CD14-positive monocyte (primary cell): ENCODE measurements around the gene DCC. TPM values are rescaled to one million over a fixed set of nuclear protein-coding genes. Genes with fewer than 3 reads are reported as not detected.

Experiments
- DNase-seq, 3 donors: peaks; one replicate each; pipeline ENCODE4 v3.0.0-alpha.2; 2011 to 2022
- H2AFZ ChIP-seq: 2 replicates; pipeline ENCODE4 v1.6.0; 2012; ENCODE audit warnings: mild to moderate bottlenecking, low read depth, low read length, inconsistent platforms; ENCODE audit not compliant: insufficient read depth, poor library complexity, severe bottlenecking
- H3K27ac ChIP-seq, 2 donors: 1 replicate in 1 of 2; 2 replicates in 1 of 2; pipeline ENCODE4 v1.5.1; 2012 to 2013; ENCODE audit warnings: low read length in 2 of 2, control low read depth in 1 of 2, inconsistent platforms in 1 of 2, low read depth in 1 of 2, mild to moderate bottlenecking in 1 of 2
- H3K27me3 ChIP-seq, 2 donors: one replicate each; pipeline versions ENCODE4 v1.6.0 to v1.6.1; 2011 to 2013; ENCODE audit warnings: low read length in 2 of 2; ENCODE audit not compliant: control insufficient read depth in 2 of 2, insufficient read depth in 2 of 2
- H3K36me3 ChIP-seq, 2 donors: replicated peaks in 1 of 2; 1 replicate in 1 of 2; 2 replicates in 1 of 2; pipeline versions ENCODE4 v1.5.1 to v1.6.1; 2012 to 2013; ENCODE audit warnings: low read length in 2 of 2, control low read depth in 1 of 2, inconsistent platforms in 1 of 2, mild to moderate bottlenecking in 1 of 2; ENCODE audit not compliant: insufficient read depth in 2 of 2, control insufficient read depth in 1 of 2
- H3K4me1 ChIP-seq, 2 donors: 1 replicate in 1 of 2; 2 replicates in 1 of 2; pipeline versions ENCODE4 v1.5.1 to v1.6.1; 2012 to 2013; ENCODE audit warnings: low read length in 2 of 2, control low read depth in 1 of 2, inconsistent platforms in 1 of 2, mild to moderate bottlenecking in 1 of 2, moderate library complexity in 1 of 2; ENCODE audit not compliant: insufficient read depth in 2 of 2, control insufficient read depth in 1 of 2
- H3K4me2 ChIP-seq: replicated peaks from 2 replicates; pipeline ENCODE3; 2012; ENCODE audit warnings: low read length, moderate library complexity, mild to moderate bottlenecking; ENCODE audit not compliant: poor library complexity, severe bottlenecking; ENCODE audit errors: extremely low read depth
- H3K4me3 ChIP-seq, 3 experiments: fragments of 200-600 bp in 1 of 3; sonication (generic) in 1 of 3; replicated peaks in 1 of 3; 1 replicate in 2 of 3; 2 replicates in 1 of 3; pipeline ENCODE4 v1.5.1; 2011 to 2013; ENCODE audit warnings: low read length in 3 of 3, mild to moderate bottlenecking in 3 of 3, control low read depth in 2 of 3, low read depth in 2 of 3, inconsistent platforms in 1 of 3, moderate library complexity in 1 of 3
- H3K79me2 ChIP-seq: 2 replicates; pipeline ENCODE4 v1.6.0; 2012; ENCODE audit warnings: mild to moderate bottlenecking, control low read depth, inconsistent platforms, low read length, moderate library complexity; ENCODE audit not compliant: insufficient read depth
- H3K9ac ChIP-seq: 2 replicates; pipeline ENCODE4 v1.6.0; 2017; ENCODE audit warnings: low read length, mild to moderate bottlenecking; ENCODE audit not compliant: insufficient read depth, poor library complexity, severe bottlenecking
- H3K9me3 ChIP-seq, 2 donors: replicated peaks in 1 of 2; 1 replicate in 1 of 2; 2 replicates in 1 of 2; pipeline versions ENCODE4 v1.5.1 to v1.6.1; 2012 to 2013; ENCODE audit warnings: low read length in 2 of 2, control low read depth in 1 of 2; ENCODE audit not compliant: control insufficient read depth in 1 of 2, insufficient read depth in 1 of 2
- H4K20me1 ChIP-seq: 2 replicates; pipeline ENCODE4 v1.6.0; 2012; ENCODE audit warnings: mild to moderate bottlenecking, low read length, control low read depth, moderate library complexity; ENCODE audit not compliant: insufficient read depth
- H3K27ac Mint-ChIP-seq, 7 donors: one replicate each; pipeline ENCODE4 v1.8.0; 2020; ENCODE audit warnings: mild to moderate bottlenecking in 7 of 7, mixed read lengths in 7 of 7, moderate library complexity in 6 of 7, inconsistent platforms in 2 of 7
- H3K27me3 Mint-ChIP-seq, 3 donors: one replicate each; pipeline ENCODE4 v1.8.0; 2021 to 2022; ENCODE audit warnings: low read depth in 3 of 3, mild to moderate bottlenecking in 3 of 3, mixed read lengths in 3 of 3, moderate library complexity in 3 of 3, inconsistent platforms in 1 of 3
- H3K36me3 Mint-ChIP-seq, 2 donors: one replicate each; pipeline ENCODE4 v1.8.0; 2020; ENCODE audit warnings: mixed read lengths in 2 of 2, inconsistent platforms in 1 of 2, mild to moderate bottlenecking in 1 of 2
- H3K4me1 Mint-ChIP-seq: one replicate; pipeline ENCODE4 v1.8.0; 2020; ENCODE audit warnings: mild to moderate bottlenecking, mixed read lengths
- H3K4me3 Mint-ChIP-seq, 2 donors: one replicate each; pipeline ENCODE4 v1.8.0; 2020; ENCODE audit warnings: mild to moderate bottlenecking in 2 of 2, mixed read lengths in 2 of 2, moderate library complexity in 1 of 2
- H3K9me3 Mint-ChIP-seq, 7 donors: one replicate each; pipeline ENCODE4 v1.8.0; 2020 to 2022; ENCODE audit warnings: mixed read lengths in 7 of 7, mild to moderate bottlenecking in 6 of 7, moderate library complexity in 6 of 7, inconsistent platforms in 2 of 7
- WGBS: methylation state at CpG from one replicate; pipeline ENCODE4 v1.1.5; 2013; ENCODE audit warnings: missing lambda C conversion rate; ENCODE audit not compliant: insufficient coverage; 5-methylcytosine and 5-hydroxymethylcytosine counted together
- intact Hi-C, 2 donors: fragments of 100-400 bp; cut with micrococcal nuclease; formaldehyde crosslinking; loops; one replicate each; pipeline versions ENCODE4 v1.15.0 to v1.15.1; 2023
- polyA plus RNA-seq, 3 donors: library from polyadenylated mRNA; depleted of rRNA in 1 of 3; unstranded in 2 of 3; stranded (reverse) in 1 of 3; fragments of 300-500 nt in 2 of 3; fragments of >200 nt in 1 of 3; fragmentation: Illumina TruSeq in 2 of 3; gene quantifications; 1 replicate in 2 of 3; 2 replicates in 1 of 3; pipeline ENCODE4 v1.2.3, GENCODE V29; 2012 to 2021
- TF ChIP-seq, protein P1 (sequence below): fragments of 200-600 bp; IDR thresholded peaks from one replicate; pipeline ENCODE4 v1.8.0; 2022; ENCODE audit warnings: antibody characterized with exemption, mild to moderate bottlenecking

Gene DCC
- polyA plus RNA-seq, 3 donors, result not detected

DNA sequence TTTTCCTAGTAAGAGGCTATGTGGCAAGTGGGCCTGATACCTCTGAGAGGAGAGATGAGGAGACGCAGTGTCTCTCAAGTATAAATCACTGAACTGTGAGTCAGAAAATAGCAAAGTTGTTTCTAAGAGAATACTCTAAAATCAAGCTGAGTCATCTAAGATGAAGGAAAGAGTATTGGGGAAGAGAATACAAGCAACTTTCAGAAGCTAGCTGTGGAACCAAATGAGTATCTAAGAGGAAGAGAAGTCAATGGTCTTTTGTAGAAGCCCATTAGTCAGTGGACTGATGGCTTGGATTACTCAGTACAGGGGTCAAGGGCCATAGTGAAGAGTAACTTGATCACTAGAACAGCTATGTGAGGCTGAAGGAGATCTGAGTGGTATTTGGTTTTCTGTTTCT is 2.7 kb upstream of the DCC start:
- H3K27me3 ChIP-seq, result peaks cover 9 to 34% of the 10 kb centered on the region in 2 donors
- no peaks in the 10 kb centered on the region for H4K20me1 ChIP-seq
- H3K9me3 ChIP-seq, result peaks cover 0 to 25% of the 10 kb centered on the region in 2 donors
- Mint-ChIP-seq H3K27ac (no peak overlapping the region), H3K4me3 (no peak overlapping the region), H3K27me3 (peaks cover 0 to 33% (median 3%) of the 10 kb centered on the region in 3 donors), H3K4me1 (no peaks in the 10 kb centered on the region), H3K9me3 (peaks cover 0 to 16% (median 10%) of the 10 kb centered on the region in 7 donors), H3K36me3 (no peaks in the 10 kb centered on the region)
- H2AFZ ChIP-seq, result no peak overlapping the region
- no peak overlapping the region for H3K4me3 ChIP-seq
- H3K36me3 ChIP-seq, result no peaks in the 10 kb centered on the region
- intact Hi-C loops, result no loop called here
- 100% methylated on average over 1 of the region's 1 CpG for WGBS
- no peak for DNase-seq
- no peaks in the 10 kb centered on the region for H3K4me1 ChIP-seq
- no peak overlapping the region for H3K9ac ChIP-seq
- H3K79me2 ChIP-seq, result no peaks in the 10 kb centered on the region
- no peak overlapping the region for H3K27ac ChIP-seq
- no peak overlapping the region for H3K4me2 ChIP-seq
- TF ChIP-seq, protein P1, sequence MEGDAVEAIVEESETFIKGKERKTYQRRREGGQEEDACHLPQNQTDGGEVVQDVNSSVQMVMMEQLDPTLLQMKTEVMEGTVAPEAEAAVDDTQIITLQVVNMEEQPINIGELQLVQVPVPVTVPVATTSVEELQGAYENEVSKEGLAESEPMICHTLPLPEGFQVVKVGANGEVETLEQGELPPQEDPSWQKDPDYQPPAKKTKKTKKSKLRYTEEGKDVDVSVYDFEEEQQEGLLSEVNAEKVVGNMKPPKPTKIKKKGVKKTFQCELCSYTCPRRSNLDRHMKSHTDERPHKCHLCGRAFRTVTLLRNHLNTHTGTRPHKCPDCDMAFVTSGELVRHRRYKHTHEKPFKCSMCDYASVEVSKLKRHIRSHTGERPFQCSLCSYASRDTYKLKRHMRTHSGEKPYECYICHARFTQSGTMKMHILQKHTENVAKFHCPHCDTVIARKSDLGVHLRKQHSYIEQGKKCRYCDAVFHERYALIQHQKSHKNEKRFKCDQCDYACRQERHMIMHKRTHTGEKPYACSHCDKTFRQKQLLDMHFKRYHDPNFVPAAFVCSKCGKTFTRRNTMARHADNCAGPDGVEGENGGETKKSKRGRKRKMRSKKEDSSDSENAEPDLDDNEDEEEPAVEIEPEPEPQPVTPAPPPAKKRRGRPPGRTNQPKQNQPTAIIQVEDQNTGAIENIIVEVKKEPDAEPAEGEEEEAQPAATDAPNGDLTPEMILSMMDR, result no peak

DNA sequence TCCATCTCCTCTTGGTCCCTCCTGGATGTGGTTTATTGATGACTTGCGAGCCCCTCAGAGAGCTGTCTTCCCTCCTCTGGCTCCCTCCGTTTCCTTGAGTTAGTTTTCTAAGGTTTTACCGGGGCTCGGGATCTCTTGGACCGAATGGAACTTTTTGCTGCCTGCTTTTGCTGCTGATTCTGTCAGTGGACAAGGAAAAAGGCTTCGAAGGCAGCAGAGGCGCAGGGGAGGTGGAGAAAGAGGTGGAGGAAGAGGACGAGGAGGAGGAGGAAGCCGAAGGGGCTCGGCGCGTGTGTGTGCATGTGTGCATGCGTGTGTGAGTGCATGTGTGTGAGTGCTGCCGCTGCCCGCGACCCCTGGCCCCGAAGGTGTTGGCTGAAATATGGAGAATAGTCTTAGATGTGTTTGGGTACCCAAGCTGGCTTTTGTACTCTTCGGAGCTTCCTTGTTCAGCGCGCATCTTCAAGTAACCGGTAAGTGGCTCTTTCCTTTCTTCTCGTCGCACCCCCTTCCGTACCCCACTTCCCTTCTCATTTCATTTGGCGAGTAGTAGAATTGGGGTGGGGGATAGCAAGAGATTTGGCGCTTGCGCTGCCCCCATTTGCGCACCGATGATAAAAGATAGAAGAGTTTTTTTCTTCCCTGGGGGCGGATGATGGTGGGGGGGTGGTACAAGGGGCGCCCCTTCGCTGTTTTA is 557 bp downstream of the DCC start:
- Histone ChIP-seq H3K27me3 (peaks cover 13 to 44% of the 10 kb centered on the region in 2 donors), H3K4me1 (no peaks in the 10 kb centered on the region), H4K20me1 (no peaks in the 10 kb centered on the region), H2AFZ (no peak overlapping the region), H3K27ac (no peak overlapping the region), H3K36me3 (no peaks in the 10 kb centered on the region), H3K79me2 (no peaks in the 10 kb centered on the region), H3K9ac (no peak overlapping the region), H3K9me3 (peaks cover 0 to 25% of the 10 kb centered on the region in 2 donors), H3K4me3 (no peak overlapping the region), H3K4me2 (no peak overlapping the region)
- peak overlapping the region in 1 of 2 donors; percentile 65 for H3K4me3 Mint-ChIP-seq
- peaks cover 0 to 33% (median 3%) of the 10 kb centered on the region in 3 donors for H3K27me3 Mint-ChIP-seq
- TF ChIP-seq, protein P1, result no peak
- intact Hi-C loops, result no loop called here
- H3K36me3 Mint-ChIP-seq, result no peaks in the 10 kb centered on the region
- 8% methylated on average over 20 of the region's 32 CpGs for WGBS
- H3K4me1 Mint-ChIP-seq, result no peaks in the 10 kb centered on the region
- H3K27ac Mint-ChIP-seq, result no peak overlapping the region
- H3K9me3 Mint-ChIP-seq, result peaks cover 0 to 16% (median 10%) of the 10 kb centered on the region in 7 donors
- no peak for DNase-seq
